HEK293 (cell line): ENCODE results near the gene ITGAL.

Experiments
- CTCF ChIA-PET: fragments of 350-600 bp; formaldehyde crosslinking; extraction: SDS; loops from one replicate; lab custom pipeline; 2021; ENCODE audit warnings: antibody characterized with exemption; lab: Yijun Ruan, JAX
- POLR2A ChIA-PET: fragments of 300-600 bp; formaldehyde crosslinking; extraction: SDS; loops from one replicate; lab custom pipeline; 2020; ENCODE audit warnings: antibody characterized with exemption, inconsistent platforms; lab: Yijun Ruan, JAX
- H3K27ac ChIP-seq: fragments of 200-500 bp; sonication (Bioruptor generic); 2 replicates; pipeline ENCODE4 v1.5.1; 2014; ENCODE audit warnings: low read depth, low read length, control low read depth, inconsistent platforms; ENCODE audit errors: extremely low read depth
- H3K36me3 ChIP-seq, 2 experiments: fragments of 200-500 bp in 1 of 2; sonication (Bioruptor generic) in 1 of 2; 1 replicate in 1 of 2; 2 replicates in 1 of 2; pipeline ENCODE4 v1.5.1; 2014 to 2017; ENCODE audit warnings: inconsistent platforms in 2 of 2, low read length in 2 of 2; ENCODE audit not compliant: control insufficient read depth in 2 of 2, insufficient read depth in 1 of 2
- H3K4me1 ChIP-seq: fragments of 200-500 bp; sonication (Bioruptor generic); 2 replicates; pipeline ENCODE4 v1.5.1; 2014; ENCODE audit warnings: mild to moderate bottlenecking, low read length, inconsistent platforms; ENCODE audit not compliant: control insufficient read depth, insufficient read depth
- H3K4me3 ChIP-seq: 2 replicates; pipeline ENCODE4 v1.5.1; 2011; ENCODE audit warnings: low read depth, mild to moderate bottlenecking, control low read depth, low read length, moderate library complexity
- H3K9me3 ChIP-seq: fragments of 200-500 bp; sonication (Bioruptor generic); 2 replicates; pipeline ENCODE4 v1.5.1; 2014; ENCODE audit warnings: low read depth, low read length, inconsistent platforms; ENCODE audit not compliant: control insufficient read depth, insufficient read depth
- GLI2 ChIP-seq: fragments of 450-650 bp; formaldehyde crosslinking; IDR thresholded peaks from 2 replicates; pipeline ENCODE4; 2017; ENCODE audit warnings: missing biosample characterization, missing genetic modification characterization, low read depth, borderline replicate concordance
- GLIS1 ChIP-seq: fragments of 450-650 bp; formaldehyde crosslinking; IDR thresholded peaks from 2 replicates; pipeline ENCODE4 v1.5.1; 2016; ENCODE audit warnings: missing biosample characterization, missing genetic modification characterization
- PRDM1 ChIP-seq: fragments of 450-650 bp; formaldehyde crosslinking; IDR thresholded peaks from 2 replicates; pipeline ENCODE4; 2016; ENCODE audit warnings: missing biosample characterization, missing genetic modification characterization
- SETDB1 ChIP-seq: IDR thresholded peaks from one replicate; pipeline ENCODE4 v1.6.1; 2017; ENCODE audit warnings: mild to moderate bottlenecking, low read length, moderate library complexity, mixed read lengths; ENCODE audit not compliant: insufficient read length
- ZBTB17 ChIP-seq: fragments of 450-650 bp; formaldehyde crosslinking; IDR thresholded peaks from 2 replicates; pipeline ENCODE4 v1.5.1; 2016; ENCODE audit warnings: missing biosample characterization, missing genetic modification characterization
- ZEB2 ChIP-seq: fragments of 450-650 bp; formaldehyde crosslinking; IDR thresholded peaks from 2 replicates; pipeline ENCODE4 v1.5.1; 2016; ENCODE audit warnings: missing biosample characterization, missing genetic modification characterization
- ZNF184 ChIP-seq: fragments of 450-650 bp; IDR thresholded peaks from 2 replicates; pipeline ENCODE4 v1.5.1; 2018; ENCODE audit warnings: missing biosample characterization, mild to moderate bottlenecking, missing genetic modification characterization
- ZNF23 ChIP-seq: fragments of 450-650 bp; formaldehyde crosslinking; IDR thresholded peaks from 2 replicates; pipeline ENCODE4 v1.5.1; 2016; ENCODE audit warnings: missing biosample characterization, missing genetic modification characterization, borderline replicate concordance
- ZNF341 ChIP-seq: fragments of 450-650 bp; formaldehyde crosslinking; IDR thresholded peaks from 2 replicates; pipeline ENCODE4; 2016; ENCODE audit warnings: low read depth, missing biosample characterization, missing genetic modification characterization
- ZNF366 ChIP-seq: fragments of 450-650 bp; formaldehyde crosslinking; conservative IDR thresholded peaks from 2 replicates; pipeline ENCODE4 v1.5.1; 2016; ENCODE audit warnings: missing biosample characterization, missing genetic modification characterization
- ZNF529 ChIP-seq: fragments of 450-650 bp; formaldehyde crosslinking; IDR thresholded peaks from 2 replicates; pipeline ENCODE4 v1.5.1; 2017; ENCODE audit warnings: missing genetic modification characterization, missing biosample characterization; ENCODE audit not compliant: insufficient replicate concordance
- ZNF600 ChIP-seq: fragments of 450-650 bp; formaldehyde crosslinking; IDR thresholded peaks from 2 replicates; pipeline ENCODE4 v1.5.1; 2016; ENCODE audit warnings: missing biosample characterization, missing genetic modification characterization
- ZNF768 ChIP-seq: fragments of 450-650 bp; formaldehyde crosslinking; IDR thresholded peaks from 2 replicates; pipeline ENCODE4 v1.5.1; 2018; ENCODE audit warnings: missing biosample characterization, mild to moderate bottlenecking, missing genetic modification characterization
- ZSCAN30 ChIP-seq: fragments of 450-650 bp; IDR thresholded peaks from 2 replicates; pipeline ENCODE4 v1.5.1; 2018; ENCODE audit warnings: missing biosample characterization, mild to moderate bottlenecking, missing genetic modification characterization, moderate library complexity
- TF ChIP-seq, protein P1 (sequence below): fragments of 450-650 bp; formaldehyde crosslinking; IDR thresholded peaks from 2 replicates; pipeline ENCODE4 v1.5.1; 2016; ENCODE audit warnings: missing biosample characterization, missing genetic modification characterization
- TF ChIP-seq, protein P2 (sequence below): fragments of 450-650 bp; formaldehyde crosslinking; IDR thresholded peaks from 2 replicates; pipeline ENCODE4 v1.5.1; 2016; ENCODE audit warnings: missing biosample characterization, missing genetic modification characterization

ITGAL gene

DNA sequence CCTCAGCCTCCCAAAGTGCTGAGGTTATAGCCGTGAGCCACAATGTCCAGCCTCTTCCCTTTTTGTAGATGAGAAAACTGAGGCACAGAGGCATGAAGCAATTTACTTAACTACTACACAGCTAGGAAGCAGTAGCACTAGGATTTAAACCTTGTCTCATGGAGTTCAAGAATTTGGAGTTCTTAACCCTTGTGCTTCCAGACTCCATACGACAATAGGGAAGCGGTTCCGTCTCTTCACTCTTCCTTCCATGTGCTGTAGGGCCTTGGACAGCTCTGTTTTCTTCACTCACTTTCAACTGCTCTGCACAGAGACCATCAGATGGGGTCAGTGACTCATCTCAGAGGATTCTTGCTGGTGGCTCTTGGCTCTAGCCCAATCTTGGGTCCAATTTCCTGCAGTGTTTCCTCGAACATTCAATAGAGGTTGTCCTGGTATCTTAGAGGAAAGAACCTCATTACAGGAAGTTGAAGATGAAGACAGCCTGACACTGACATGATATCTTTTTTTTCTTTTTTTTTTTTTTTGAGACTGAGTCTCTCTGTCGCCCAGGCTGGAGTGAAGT, 19.3 kb downstream of the ITGAL start (continued):
- no peak for TF ChIP-seq SETDB1
- TF ChIP-seq, protein P1, sequence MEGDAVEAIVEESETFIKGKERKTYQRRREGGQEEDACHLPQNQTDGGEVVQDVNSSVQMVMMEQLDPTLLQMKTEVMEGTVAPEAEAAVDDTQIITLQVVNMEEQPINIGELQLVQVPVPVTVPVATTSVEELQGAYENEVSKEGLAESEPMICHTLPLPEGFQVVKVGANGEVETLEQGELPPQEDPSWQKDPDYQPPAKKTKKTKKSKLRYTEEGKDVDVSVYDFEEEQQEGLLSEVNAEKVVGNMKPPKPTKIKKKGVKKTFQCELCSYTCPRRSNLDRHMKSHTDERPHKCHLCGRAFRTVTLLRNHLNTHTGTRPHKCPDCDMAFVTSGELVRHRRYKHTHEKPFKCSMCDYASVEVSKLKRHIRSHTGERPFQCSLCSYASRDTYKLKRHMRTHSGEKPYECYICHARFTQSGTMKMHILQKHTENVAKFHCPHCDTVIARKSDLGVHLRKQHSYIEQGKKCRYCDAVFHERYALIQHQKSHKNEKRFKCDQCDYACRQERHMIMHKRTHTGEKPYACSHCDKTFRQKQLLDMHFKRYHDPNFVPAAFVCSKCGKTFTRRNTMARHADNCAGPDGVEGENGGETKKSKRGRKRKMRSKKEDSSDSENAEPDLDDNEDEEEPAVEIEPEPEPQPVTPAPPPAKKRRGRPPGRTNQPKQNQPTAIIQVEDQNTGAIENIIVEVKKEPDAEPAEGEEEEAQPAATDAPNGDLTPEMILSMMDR (tag by site-specific recombination): 0 out of 2 replicates have a peak, but pooled peaks have one; percentile 42
- peak; percentile 81 for TF ChIP-seq PRDM1
- TF ChIP-seq, all 188 proteins: peak for 16

DNA sequence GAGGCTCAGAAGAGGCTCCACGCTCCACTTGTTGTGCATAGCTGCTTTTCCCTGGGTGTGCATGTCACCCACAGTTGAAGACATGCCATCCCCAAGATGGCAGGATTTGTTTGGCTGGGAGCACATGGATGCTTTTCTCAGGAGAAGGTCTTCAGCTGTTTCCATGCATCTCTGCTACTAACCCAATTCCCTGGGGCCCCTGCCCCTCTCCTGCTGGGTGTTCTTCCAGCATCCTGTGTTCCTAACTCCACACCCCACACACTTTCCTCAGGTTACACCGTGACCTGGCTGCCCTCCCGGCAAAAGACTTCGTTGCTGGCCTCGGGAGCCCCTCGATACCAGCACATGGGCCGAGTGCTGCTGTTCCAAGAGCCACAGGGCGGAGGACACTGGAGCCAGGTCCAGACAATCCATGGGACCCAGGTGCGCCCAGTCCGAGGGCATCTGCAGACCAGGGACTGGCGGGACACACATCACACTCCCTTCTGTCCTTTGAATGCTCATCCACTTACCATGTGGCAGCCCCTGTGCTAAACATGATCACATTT, 21.5 kb downstream of the ITGAL start:
- ChIA-PET POLR2A (no interaction called here), CTCF (interaction anchor here (0.8 to 1.0 kb wide), 2 partner anchors 8 to 12 kb away, joined by 3 to 5 read pairs; no protein-coding TSS in a partner anchor)
- Histone ChIP-seq H3K27ac (no peak overlapping the region), H3K9me3 (no peaks in the 10 kb centered on the region), H3K4me1 (no peaks in the 10 kb centered on the region), H3K36me3 (no peaks in the 10 kb centered on the region), H3K4me3 (no peak overlapping the region)
- TF ChIP-seq ZNF184 (no peak), ZNF600 (tag by site-specific recombination) (0 out of 2 replicates have a peak, but pooled peaks have one; percentile 21)

DNA sequence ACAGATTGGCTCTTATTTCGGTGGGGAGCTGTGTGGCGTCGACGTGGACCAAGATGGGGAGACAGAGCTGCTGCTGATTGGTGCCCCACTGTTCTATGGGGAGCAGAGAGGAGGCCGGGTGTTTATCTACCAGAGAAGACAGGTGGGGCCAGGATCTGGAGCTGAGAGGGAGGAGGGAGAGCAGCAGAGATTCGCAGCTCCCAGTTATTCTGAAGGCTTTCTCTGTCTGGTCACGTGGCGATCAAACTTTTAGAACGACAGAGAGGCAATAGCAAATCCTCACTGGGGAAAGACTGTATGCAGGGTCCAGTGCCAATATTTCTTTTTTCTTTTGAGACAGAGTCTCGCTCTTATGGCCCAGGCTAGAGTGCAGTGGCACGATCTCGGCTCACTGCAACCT, 22.2 kb downstream of the ITGAL start:
- H3K36me3 ChIP-seq: no peaks in the 10 kb centered on the region
- TF ChIP-seq ZNF341: 0 out of 2 replicates have a peak, but pooled peaks have one; percentile 32
- TF ChIP-seq GLIS1 (tag by site-specific recombination): no peak
- TF ChIP-seq, all 188 proteins: peak for 1
- no peaks in the 10 kb centered on the region for H3K4me1 ChIP-seq
- no peaks in the 10 kb centered on the region for H3K9me3 ChIP-seq
- CTCF ChIA-PET: interaction anchor here (0.6 to 0.8 kb wide), 2 partner anchors 8 to 19 kb away, joined by 3 to 5 read pairs; no protein-coding TSS in a partner anchor
- H3K4me3 ChIP-seq: no peak overlapping the region
- POLR2A ChIA-PET: no interaction called here
- H3K27ac ChIP-seq: no peak overlapping the region

DNA sequence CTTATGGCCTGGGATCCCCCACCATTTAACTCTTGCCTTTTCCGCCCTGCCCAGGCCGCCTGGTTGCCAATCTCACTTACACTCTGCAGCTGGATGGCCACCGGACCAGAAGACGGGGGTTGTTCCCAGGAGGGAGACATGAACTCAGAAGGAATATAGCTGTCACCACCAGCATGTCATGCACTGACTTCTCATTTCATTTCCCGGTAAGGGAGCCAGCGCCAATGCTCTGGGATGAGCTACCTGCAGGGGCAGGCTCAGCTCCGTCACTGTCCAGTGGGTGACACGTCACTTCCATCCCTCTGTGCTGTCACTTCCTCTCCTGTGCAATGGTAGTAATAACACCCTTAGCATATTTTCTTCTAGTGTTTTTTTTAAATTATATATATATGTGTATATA, 26.7 kb downstream of the ITGAL start:
- ChIA-PET CTCF (interaction anchor here (0.6 to 3.0 kb wide), 3 partner anchors 49 to 87 kb away, joined by 3 to 12 read pairs (median 5); no protein-coding TSS in a partner anchor), POLR2A (interaction anchor here (0.5 kb wide), 1 partner anchor 38 kb away, joined by 4 read pairs; no protein-coding TSS in a partner anchor)
- no peaks in the 10 kb centered on the region for H3K9me3 ChIP-seq
- no peaks in the 10 kb centered on the region for H3K36me3 ChIP-seq
- no peaks in the 10 kb centered on the region for H3K4me1 ChIP-seq
- H3K27ac ChIP-seq: no peak overlapping the region
- TF ChIP-seq ZEB2 (tag by site-specific recombination): no peak
- TF ChIP-seq GLI2 (tag by site-specific recombination): no peak
- no peak for TF ChIP-seq ZNF768
- H3K4me3 ChIP-seq: no peak overlapping the region

DNA sequence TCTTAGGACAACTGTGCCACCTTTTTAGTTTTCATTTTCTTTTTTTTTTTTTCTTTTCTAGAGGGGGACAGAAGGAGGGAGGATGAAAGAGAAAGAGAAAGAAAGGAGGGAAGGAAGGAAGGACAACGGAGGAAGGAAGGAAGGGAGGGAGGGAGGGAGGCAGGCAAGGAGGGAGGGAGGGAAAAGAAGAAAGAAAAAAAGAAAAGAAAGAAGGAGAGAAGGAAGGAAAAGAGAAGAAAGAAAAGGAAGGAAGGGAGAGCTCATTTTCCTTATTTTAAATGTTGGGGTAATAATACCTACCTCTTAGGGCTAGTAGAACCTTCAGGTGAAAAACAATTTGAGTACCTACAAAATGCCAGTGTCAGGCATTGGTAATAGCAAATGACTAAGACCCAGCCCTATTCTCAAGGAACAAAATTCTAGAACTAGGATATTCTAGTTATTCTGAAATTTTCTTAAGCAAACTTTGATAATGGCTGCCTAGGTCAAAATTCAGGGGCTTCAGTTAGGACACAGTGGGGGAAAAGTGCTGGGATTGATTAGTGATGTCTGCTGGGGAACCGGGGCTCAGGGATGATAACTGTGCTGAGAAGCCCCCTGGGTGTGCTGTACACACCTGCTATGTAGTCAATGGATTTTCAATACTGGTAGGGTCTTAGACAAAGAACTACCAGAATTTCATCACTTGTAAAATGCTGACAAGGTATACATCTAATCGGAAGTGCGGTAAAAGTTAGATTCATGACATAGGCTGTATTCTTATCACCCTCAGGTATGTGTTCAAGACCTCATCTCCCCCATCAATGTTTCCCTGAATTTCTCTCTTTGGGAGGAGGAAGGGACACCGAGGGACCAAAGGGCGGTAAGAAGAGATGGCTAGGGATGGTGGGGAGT, 31.1 kb downstream of the ITGAL start:
- H3K4me3 ChIP-seq: no peak overlapping the region
- H3K9me3 ChIP-seq: no peaks in the 10 kb centered on the region
- no peaks in the 10 kb centered on the region for H3K4me1 ChIP-seq
- peak; percentile 79 for TF ChIP-seq ZNF366
- TF ChIP-seq ZNF529 (tag by site-specific recombination): no peak
- TF ChIP-seq ZNF23 (tag by site-specific recombination): peak; percentile 93
- TF ChIP-seq ZBTB17 (tag by site-specific recombination): peak; percentile 89
- TF ChIP-seq ZSCAN30 (tag by site-specific recombination): no peak
- TF ChIP-seq, protein P2, sequence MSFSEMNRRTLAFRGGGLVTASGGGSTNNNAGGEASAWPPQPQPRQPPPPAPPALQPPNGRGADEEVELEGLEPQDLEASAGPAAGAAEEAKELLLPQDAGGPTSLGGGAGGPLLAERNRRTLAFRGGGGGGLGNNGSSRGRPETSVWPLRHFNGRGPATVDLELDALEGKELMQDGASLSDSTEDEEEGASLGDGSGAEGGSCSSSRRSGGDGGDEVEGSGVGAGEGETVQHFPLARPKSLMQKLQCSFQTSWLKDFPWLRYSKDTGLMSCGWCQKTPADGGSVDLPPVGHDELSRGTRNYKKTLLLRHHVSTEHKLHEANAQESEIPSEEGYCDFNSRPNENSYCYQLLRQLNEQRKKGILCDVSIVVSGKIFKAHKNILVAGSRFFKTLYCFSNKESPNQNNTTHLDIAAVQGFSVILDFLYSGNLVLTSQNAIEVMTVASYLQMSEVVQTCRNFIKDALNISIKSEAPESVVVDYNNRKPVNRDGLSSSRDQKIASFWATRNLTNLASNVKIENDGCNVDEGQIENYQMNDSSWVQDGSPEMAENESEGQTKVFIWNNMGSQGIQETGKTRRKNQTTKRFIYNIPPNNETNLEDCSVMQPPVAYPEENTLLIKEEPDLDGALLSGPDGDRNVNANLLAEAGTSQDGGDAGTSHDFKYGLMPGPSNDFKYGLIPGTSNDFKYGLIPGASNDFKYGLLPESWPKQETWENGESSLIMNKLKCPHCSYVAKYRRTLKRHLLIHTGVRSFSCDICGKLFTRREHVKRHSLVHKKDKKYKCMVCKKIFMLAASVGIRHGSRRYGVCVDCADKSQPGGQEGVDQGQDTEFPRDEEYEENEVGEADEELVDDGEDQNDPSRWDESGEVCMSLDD (tag by site-specific recombination): no peak
- no peak overlapping the region for H3K27ac ChIP-seq
- CTCF ChIA-PET: no interaction called here
- no peaks in the 10 kb centered on the region for H3K36me3 ChIP-seq
- POLR2A ChIA-PET: no interaction called here
